GM12875 (cell line): Measurements from ENCODE around the gene GCDH.

Source experiments
- H3K4me3 ChIP-seq: one replicate; pipeline ENCODE4 v1.5.1; 2011; ENCODE audit warnings: low read depth, low read length, control low read depth
- CTCF ChIP-seq: IDR thresholded peaks from 2 replicates; pipeline ENCODE4 v1.5.1; 2011; ENCODE audit warnings: low read depth, mild to moderate bottlenecking, control low read depth, inconsistent platforms, low read length, moderate library complexity, borderline replicate concordance; ENCODE audit not compliant: insufficient read depth

Gene GCDH

DNA sequence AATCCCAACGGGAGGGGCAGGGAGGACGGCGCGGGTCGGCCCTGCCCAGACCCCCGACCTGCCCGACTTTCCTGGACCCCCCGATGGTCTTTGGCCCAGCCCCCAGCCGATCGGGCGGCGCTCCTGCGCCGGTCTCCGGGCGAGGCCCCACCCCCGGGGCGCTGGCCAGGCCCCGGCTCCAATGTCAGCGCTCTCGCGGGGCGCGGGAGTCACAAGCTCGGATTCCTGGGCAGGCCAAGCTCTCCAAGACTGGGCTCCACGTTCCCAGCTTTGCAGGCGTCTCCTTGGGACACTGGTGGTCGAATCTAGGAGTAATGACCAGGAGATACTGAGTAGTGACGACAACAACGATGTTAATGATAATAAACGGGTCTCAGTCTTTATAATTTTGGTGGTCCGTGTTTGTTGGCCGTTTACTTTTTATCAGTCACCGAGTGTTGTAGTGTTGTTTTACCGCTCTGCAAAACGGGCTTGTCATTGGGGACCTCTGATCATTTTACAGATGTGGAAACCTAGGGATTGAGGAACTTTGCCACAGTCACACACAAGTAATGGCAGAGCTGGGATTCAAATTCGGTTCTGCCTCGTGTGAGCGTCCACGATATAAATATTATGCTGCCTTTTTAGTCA lies 55.2 kb downstream of the GCDH start:
- peak overlapping the region; percentile 49 for H3K4me3 ChIP-seq
- TF ChIP-seq CTCF = no peak

DNA sequence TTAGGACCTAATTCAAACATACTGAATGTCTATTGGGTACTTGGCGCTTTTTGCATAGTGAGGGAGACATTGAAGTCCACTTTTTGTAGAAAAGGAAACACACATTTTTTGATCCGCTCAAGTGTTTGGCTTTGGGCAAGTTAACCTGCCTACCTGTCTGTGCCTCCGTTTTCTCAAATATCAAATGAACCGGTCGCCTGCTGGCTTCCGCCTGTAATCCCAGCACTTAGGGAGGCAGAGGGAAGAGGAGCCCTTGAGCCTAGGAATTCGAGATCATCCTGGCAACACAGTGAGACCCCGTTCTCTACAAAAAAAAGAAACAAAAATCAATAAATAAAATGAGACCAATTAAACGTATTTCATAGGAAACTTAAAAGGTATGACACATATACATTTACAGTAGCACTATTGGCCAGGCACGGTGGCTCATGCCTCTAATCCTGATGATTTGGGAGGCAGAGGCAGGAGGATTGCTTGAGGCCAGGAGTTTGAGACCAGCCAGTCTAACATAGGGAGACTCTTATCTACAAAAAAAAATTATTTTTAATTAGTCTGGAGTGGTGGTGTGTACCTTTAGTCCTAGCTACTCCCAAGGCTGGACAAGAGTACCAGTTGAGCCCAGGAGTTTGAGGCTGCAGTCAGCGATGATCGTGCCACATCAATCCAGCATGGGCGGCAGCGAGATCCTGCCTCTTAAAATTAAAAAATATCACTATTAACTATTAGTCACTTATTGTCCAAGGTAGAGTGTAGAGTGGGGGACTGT lies 56.0 kb downstream of the GCDH start:
- peak overlapping the region; percentile 49 for H3K4me3 ChIP-seq
- TF ChIP-seq CTCF = no peak

GRCh38 chr19:12947702-12948611 lies 57.0 kb downstream of the GCDH start:
- no peak overlapping the region for H3K4me3 ChIP-seq
- TF ChIP-seq CTCF = no peak

- no peak overlapping the region for H3K4me3 ChIP-seq
- no peak for TF ChIP-seq CTCF
These were observed 57.8 kb downstream of the GCDH start for GRCh38 chr19:12948612-12949362.
